KBM-7 (cell line): Measurements from ENCODE around the gene MAN1A1.

Experiments
- DNase-seq: peaks from one replicate; pipeline ENCODE4 v3.0.0-alpha.2; 2015
- in situ Hi-C: fragments of 300-500 bp; cut with MboI; formaldehyde crosslinking; loops from 2 replicates; pipeline ENCODE4 v1.14.3; 2020; ENCODE audit warnings: low sequenced_read_pairs, low pct_unique_long_range_greater_than_20kb, mixed read lengths

Gene MAN1A1

GRCh38 chr6:119328892-119329793 lies 20.4 kb downstream of the MAN1A1 start:
- no peak for DNase-seq
- in situ Hi-C loops: no loop called here

DNA sequence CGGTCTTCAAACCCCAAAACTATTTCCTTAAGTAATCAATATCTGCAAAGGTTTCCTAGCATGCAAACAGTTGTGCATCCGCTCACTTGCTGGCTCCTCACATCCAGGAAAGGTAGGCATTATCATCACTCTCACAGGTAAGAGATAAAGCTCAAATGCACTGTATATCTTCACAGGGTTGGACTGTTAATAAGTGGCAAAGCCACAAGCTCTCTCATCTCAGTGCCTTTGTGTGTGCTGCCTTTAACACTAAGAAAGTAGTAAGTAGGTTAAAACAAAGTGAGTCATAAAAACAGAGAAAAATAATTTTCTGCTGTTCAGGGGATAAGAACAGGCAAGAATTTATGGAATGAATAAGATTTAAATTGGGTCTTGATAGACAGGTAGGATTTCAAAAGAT lies 21.3 kb downstream of the MAN1A1 start:
- in situ Hi-C loops: no loop called here
- no peak for DNase-seq

DNA sequence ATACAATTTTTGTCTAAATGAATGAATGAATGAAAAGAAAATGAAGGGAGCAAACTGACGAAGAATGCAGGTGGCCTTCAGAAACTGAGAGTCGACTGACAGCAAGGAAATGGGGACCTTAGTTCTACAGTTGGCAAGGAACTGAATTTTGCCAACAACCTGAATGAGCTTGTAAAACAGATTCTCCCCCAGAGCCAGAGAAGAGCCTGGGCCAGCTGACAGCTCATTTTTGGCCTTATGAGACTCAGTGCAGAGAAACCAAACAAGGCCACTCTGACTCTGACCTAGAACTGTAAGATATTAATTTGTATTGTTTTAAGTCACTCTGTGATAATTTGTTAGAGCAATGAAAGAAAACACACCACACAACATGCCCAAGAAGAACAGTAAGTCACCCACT lies 21.8 kb downstream of the MAN1A1 start:
- no peak for DNase-seq
- in situ Hi-C loops: no loop called here

GRCh38 chr6:119326291-119327005 lies 23.1 kb downstream of the MAN1A1 start:
- in situ Hi-C loops: no loop called here
- DNase-seq: no peak

- DNase-seq: no peak
- in situ Hi-C loops: no loop called here
These were observed 23.8 kb downstream of the MAN1A1 start for GRCh38 chr6:119325559-119326265.

DNA sequence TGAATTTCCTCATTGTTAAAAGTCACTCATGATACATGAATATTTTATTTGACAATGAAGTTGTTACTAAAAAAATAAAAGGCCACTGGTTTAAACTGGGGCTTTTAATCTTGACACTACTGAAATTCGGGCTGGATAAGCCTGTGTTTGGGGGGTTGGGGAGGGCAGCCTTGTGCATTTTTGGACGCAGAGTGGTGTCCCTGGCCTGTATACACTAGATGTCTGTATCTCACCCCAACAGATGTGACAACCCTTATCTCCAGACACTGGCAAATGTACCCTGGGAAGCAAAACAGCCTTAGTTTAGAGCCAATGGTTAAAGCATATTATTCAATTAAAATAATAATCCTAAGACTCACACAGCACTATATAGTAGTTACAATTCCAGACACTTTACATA lies 24.8 kb downstream of the MAN1A1 start:
- in situ Hi-C loops: no loop called here
- no peak for DNase-seq

GRCh38 chr6:119323931-119324330 lies 25.6 kb downstream of the MAN1A1 start:
- DNase-seq: no peak
- in situ Hi-C loops: no loop called here

DNA sequence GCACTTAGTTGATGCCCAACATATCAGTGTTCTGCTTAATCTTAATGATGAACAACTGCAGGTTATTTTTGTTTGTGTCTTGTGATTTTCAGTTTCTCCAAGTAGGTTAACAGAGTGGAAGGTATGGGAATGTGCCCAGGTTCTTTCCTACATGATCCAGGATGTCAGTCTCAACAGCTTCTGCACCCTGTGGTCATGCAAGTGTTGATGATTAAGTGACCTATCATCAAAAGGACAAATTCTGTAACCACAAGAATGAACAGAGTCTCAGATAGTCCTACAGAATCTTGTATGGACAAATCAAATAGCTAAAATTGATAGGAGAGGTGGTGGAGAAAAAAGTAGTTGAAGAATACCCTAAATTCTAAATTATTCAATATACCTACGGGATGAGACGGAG lies 26.1 kb downstream of the MAN1A1 start:
- no peak for DNase-seq
- in situ Hi-C loops: no loop called here

- in situ Hi-C loops: no loop called here
- no peak for DNase-seq
These were observed 26.7 kb downstream of the MAN1A1 start for GRCh38 chr6:119322715-119323350.

- DNase-seq: no peak
- in situ Hi-C loops: no loop called here
These were observed 27.5 kb downstream of the MAN1A1 start for GRCh38 chr6:119322034-119322433.

DNA sequence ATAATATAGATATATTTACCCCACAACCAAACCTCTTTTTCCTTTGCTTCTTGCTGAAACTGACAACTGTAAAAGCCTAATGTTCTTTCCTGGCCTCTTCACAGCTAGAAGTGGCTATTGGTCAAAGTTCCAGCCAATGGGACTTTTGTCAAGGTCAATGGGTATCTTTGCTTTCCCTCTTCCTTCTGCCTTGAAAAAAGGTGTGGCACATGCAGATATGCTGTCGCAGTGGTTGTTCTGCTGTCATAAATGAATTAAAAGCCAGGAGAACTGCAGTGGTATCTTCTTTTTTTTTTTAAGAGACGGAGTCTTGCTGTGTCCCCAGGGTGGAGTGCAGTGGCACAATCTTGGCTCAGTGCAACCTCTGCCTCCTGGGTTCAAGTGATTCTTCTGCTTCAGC lies 29.9 kb downstream of the MAN1A1 start:
- in situ Hi-C loops: no loop called here
- no peak for DNase-seq

GRCh38 chr6:119318730-119319129 lies 30.8 kb downstream of the MAN1A1 start:
- in situ Hi-C loops: no loop called here
- DNase-seq: no peak

DNA sequence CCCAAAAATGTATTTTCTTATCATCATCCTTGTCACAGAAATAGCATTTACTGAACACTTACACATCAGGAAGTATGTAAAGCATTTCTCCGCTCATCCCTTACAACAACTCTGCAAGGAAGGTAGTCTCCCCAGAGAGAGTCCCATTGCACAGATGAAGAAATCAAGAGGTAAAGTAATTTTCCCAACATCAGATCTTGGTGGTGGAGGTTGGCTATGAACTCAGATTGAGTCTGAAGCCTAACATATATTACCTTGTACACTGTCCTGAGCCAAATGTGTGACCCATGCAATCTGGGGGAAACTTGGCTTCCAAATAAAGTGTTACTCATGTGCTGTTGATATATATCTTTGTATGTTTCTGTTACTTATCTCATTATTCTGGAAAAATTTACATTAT lies 31.4 kb downstream of the MAN1A1 start:
- in situ Hi-C loops: no loop called here
- DNase-seq: no peak

DNA sequence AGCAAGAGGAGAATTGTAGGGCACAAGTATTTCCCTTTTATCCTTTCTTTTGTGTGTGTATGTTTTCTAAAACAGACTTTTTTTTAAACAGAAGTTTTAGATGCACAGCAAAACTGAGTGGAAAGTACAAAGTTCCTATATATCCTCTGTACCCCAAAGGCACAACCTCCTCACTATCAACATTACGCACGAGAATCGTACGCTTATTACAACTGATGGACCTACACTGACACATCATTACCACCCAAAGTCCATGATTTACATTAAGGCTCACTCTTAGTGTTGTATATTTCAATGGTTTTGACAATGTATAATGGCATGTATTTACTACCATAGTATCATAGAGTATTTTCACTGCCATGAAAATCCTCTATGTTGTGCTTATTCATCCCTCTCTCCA lies 32.6 kb downstream of the MAN1A1 start:
- no peak for DNase-seq
- in situ Hi-C loops: no loop called here

GRCh38 chr6:119314885-119315272 lies 34.7 kb downstream of the MAN1A1 start:
- in situ Hi-C loops: no loop called here

GRCh38 chr6:119313937-119314884 lies 35.4 kb downstream of the MAN1A1 start:
- in situ Hi-C loops: no loop called here
- peak; percentile 55 for DNase-seq

More at GRCh38 chr6:119314885-119315272, 34.7 kb downstream of the MAN1A1 start:
- peak; percentile 23 for DNase-seq

DNA sequence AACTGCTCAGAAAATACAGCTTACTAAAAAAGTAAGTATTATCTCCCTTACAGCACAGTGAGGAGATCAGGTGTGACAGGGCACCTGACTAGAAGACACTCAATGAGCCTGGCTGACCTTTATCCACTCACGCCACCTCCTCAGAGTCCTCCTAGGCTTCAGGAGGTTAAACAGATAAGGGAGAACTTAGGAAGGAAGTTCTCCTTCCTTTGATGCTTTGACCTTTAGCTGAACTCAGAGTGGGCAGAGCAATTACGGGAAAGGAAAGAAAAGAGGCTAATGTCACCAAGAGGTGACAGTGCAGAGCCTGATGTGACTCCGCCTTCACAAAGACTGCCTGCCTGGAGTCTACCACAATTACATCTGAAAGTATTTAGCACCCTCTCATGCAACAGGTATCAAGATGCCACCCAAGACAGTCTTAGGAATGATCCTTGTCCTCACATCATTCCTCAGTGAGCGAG lies 36.7 kb downstream of the MAN1A1 start:
- in situ Hi-C loops: no loop called here
- DNase-seq: peak; percentile 76

- in situ Hi-C loops: no loop called here
- DNase-seq: no peak
These were observed 37.1 kb downstream of the MAN1A1 start for GRCh38 chr6:119312441-119312840.
